Measurements from ENCODE around the gene FBLN2.

FBLN2 gene

DNA sequence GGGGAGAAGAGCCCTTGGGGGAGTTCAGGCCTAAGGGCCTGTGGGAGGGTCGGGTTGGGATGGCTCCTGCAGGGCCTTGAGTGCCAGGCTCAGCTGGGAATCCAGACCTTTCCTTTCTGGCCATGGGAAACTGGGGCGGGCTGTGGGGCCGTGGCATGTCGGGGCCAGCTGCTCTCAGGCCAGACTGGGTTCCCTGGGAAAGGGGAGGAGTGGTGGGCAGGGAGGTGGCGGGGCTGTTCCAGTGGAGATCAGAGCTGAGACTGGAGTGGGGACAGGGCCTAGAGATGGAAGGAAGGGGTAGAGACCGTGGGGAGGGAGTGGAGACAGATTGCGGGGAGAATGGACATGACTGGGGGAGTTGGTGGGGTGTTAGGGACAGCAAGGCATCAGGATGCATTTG is 20.3 kb downstream of the FBLN2 start:
- DNase-seq, result no peak

- DNase-seq, result no peak
Observed at GRCh38 chr3:13569641-13570390, 20.9 kb downstream of the FBLN2 start.

DNA sequence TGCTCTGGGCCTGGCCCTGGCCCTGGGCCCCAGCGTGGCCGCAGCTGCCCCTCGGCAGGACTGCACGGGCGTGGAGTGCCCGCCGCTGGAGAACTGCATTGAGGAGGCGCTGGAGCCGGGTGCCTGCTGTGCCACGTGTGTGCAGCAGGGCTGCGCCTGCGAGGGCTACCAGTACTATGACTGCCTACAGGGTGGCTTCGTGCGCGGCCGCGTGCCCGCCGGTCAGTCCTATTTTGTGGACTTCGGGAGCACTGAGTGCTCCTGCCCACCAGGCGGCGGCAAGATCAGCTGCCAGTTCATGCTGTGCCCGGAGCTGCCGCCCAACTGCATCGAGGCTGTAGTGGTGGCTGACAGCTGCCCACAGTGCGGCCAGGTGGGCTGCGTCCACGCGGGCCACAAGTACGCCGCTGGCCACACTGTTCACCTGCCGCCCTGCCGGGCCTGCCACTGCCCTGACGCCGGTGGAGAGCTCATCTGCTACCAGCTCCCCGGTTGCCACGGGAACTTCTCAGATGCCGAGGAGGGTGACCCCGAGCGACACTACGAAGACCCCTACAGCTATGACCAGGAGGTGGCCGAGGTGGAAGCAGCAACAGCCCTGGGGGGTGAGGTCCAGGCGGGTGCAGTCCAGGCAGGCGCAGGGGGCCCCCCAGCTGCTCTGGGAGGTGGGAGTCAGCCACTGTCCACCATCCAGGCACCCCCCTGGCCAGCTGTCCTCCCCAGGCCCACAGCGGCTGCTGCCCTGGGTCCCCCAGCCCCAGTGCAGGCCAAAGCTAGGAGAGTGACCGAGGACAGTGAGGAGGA is 21.7 kb downstream of the FBLN2 start:
- no peak for DNase-seq

DNA sequence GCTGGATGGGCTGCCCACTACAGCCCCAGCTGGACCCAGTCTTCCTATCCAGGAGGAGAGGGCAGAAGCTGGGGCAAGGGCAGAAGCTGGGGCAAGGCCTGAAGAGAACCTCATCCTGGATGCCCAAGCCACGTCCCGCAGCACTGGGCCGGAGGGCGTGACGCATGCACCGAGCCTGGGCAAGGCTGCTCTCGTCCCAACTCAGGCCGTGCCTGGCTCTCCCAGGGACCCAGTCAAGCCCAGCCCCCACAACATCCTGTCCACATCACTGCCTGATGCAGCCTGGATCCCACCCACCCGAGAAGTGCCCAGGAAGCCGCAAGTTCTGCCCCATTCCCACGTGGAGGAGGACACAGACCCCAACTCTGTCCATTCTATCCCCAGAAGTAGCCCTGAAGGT is 22.3 kb downstream of the FBLN2 start:
- DNase-seq, result no peak

DNA sequence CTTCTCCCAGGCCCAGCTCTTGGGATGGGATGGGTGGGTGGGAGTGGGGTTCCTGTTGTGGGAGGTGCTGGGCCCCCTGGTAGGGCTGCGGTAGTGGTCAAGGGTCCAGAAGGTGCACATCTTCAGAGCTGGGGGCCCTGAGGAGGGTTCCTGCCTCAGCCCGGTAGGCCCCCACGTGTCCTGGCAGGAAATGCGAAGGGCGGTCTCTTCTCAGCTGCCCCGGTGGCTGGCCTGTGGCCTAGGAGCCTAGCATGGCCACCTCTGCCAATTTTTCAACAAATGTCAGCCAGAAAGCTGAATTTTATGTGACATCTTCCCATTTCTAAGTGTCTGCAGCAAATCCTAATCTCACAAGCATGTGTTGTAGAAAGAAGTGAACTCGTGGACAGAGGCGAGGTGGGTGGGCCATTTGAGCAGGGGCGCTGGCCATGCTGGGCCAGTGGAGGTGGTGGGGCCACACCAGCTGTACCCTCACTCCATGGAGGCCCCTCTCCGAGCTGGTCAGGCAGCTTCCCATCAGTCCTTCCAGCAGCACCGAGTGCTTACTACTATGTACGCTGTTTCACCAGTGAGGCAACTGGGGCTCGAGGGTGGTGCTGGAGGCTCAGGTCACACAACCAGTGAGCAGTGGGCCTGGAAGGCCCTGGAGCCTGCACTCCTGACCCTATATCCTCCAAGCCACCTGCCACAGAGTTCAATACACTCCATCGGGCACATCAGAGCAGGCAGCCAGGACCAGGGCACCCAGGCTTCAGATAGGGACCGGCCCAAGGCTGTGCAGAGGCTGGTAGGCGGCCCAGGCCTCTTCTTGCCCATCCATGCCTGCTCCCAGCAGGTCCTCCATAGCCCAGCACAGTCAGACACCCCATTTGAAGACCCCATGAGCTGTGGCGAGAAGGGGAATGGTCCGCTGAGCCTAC is 23.2 kb downstream of the FBLN2 start:
- DNase-seq, result no peak

DNA sequence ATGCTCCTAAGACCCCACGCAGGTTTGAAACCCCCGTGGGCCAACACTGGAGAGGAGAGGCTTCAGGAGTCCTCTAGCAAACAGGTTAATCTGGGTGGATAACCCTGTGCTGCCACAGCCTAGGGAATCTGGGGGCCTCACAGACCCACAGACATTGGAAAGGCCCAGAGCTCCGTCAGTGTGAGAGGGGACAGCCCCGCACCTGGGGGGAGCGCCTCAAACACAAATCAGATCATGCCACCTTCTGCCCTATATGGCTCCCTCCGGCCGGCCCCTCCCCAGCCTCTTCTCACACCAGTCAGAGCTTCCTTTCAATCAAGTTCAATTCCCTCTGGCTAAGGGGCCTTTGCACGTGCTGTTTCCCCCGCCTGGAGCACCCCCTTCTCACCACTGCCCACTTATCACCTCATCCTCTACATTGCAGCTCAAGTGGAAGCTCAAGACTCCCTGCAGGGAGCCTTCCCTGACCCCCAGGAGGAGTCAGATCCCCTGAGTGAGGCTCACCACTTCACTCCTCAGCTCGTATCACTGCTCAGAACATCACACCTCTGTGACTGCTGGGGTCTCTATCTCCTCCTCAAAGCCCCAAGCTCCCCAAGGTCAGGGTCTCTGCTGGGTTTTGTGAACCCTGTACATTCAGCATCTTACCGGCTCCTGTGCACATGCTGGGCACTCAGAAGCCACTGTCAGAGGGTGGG is 24.1 kb downstream of the FBLN2 start:
- DNase-seq, result no peak

GRCh38 chr3:13574083-13574797 is 25.3 kb downstream of the FBLN2 start:
- no peak for DNase-seq

DNA sequence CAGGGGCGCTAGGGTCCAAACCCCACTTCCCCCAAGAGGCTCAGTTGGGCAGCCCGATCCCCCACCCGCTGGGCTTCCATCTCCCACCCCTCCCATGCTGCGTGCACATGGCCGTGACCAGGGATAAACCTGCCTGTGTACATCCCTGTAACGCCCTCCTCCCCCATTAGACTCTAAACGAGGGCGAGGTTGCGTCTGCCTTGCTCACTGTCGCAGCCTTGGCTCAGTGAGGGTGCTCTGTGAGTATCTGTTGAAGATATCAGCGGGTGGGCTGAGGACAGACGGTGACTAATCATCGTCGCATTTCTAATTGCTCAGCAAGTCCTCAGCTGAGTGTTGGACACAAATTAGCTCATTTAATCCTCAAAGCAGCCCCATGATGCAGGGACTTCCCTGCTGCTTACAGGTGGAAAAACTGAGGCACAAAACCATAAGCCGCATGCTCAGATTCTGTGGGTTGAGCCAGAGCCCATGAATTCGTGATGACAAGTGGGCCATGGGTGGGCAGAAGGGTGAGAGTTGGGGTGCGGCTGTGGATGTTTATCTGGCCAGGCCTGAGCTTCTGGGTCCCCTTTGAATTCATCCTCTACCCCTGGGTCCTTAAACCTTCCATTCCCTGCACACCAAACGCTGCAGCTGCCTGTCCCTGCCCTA is 26.0 kb downstream of the FBLN2 start:
- DNase-seq, result no peak

- no peak for DNase-seq
Observed at GRCh38 chr3:13575459-13576061, 26.6 kb downstream of the FBLN2 start.

- no peak for DNase-seq
Observed at GRCh38 chr3:13577181-13578121, 28.5 kb downstream of the FBLN2 start.

- no peak for DNase-seq
Observed at GRCh38 chr3:13578251-13578650, 29.3 kb downstream of the FBLN2 start.

- DNase-seq, result no peak
Observed at GRCh38 chr3:13579063-13579462, 30.1 kb downstream of the FBLN2 start.

- DNase-seq, result no peak
Observed at GRCh38 chr3:13580256-13581023, 31.5 kb downstream of the FBLN2 start.

GRCh38 chr3:13581485-13582365 is 32.8 kb downstream of the FBLN2 start:
- DNase-seq, result no peak

DNA sequence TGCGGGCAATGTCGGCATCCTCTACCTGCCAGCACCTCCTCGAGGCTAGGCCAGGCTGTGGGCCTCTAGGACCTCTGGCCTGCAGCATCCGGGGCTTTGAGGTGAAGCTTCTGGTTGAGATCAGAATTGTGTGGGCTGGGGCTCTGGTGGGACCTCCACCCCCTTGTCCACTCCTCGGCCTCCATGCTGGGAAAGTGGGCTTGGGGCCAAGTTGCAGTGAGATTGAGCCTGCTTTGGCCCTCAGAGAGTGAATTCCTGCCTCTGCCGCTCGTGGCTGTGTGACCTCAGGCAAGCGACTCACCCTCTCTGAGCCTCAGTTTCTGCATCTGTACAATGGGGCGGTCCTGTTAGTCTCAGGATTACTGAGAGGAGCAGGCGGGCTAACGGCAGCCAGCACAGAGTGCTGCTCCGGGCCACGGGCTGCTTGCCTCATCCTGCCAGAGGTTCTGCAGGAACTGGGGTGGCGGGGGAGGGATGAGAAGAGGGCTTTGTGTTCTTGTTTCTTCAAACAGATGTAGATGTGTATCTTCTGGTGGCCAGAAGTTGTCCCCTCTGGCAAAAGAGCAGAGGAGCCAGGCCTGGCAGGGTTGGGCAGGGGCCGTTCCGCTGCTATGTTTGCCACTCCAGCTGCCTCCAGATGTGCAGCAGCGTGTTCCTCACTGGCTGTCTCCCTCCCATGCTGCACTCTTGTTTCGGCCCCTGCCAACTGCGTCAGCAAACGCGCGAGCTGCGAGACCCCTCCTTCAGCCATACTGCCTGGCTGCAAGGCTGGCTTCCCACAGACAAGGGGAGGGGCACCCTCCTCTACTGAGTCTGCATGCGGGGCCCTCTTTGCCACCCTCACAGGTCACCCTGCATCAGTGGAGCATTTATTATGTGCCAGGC is 33.7 kb downstream of the FBLN2 start:
- DNase-seq, result no peak

GRCh38 chr3:13583251-13584180 is 34.6 kb downstream of the FBLN2 start:
- no peak for DNase-seq

Data from GF-D8 (cell line).